Esophagus squamous epithelium (tissue), 4 donors: Measurements from ENCODE around the gene ACBD7.

Experiments used
- POLR2A ChIP-seq, 4 donors: fragments of 450-650 bp; IDR thresholded peaks; one replicate each; pipeline ENCODE4 v1.6.1; 2017; ENCODE audit warnings: antibody characterized with exemption in 4 of 4, mild to moderate bottlenecking in 4 of 4, moderate library complexity in 3 of 4
- TF ChIP-seq, protein P1 (sequence below), 6 experiments: fragments of 450-650 bp in 4 of 6; fragments of 200-600 bp in 2 of 6; sonication (generic) in 2 of 6; IDR thresholded peaks; one replicate each; pipeline ENCODE4 v1.5.1; 2016 to 2019; ENCODE audit warnings: antibody characterized with exemption in 6 of 6, mild to moderate bottlenecking in 4 of 6, moderate library complexity in 4 of 6

DNA sequence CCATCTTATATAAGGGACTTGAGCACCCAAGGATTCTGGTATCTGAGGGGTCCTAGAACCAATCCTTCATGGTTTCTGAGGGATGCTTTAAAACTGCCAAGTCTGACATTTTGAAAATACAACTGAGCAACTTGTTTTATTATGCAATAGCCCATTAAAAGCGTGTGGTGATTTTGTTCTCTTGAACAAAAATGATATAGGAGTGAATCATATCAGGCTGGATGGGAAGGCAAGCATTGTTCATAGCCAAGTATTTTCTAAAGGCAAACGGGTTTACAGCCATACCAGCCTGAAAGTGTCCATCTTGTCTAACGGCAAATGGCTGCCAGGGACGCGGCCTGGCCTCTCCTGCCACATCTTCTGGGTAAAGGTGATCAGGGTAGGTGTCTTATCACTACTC, 31.9 kb upstream of the ACBD7 start:
- TF ChIP-seq, protein P1, sequence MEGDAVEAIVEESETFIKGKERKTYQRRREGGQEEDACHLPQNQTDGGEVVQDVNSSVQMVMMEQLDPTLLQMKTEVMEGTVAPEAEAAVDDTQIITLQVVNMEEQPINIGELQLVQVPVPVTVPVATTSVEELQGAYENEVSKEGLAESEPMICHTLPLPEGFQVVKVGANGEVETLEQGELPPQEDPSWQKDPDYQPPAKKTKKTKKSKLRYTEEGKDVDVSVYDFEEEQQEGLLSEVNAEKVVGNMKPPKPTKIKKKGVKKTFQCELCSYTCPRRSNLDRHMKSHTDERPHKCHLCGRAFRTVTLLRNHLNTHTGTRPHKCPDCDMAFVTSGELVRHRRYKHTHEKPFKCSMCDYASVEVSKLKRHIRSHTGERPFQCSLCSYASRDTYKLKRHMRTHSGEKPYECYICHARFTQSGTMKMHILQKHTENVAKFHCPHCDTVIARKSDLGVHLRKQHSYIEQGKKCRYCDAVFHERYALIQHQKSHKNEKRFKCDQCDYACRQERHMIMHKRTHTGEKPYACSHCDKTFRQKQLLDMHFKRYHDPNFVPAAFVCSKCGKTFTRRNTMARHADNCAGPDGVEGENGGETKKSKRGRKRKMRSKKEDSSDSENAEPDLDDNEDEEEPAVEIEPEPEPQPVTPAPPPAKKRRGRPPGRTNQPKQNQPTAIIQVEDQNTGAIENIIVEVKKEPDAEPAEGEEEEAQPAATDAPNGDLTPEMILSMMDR (IDR thresholded peaks at IDR 0.05) = no peak
- no peak for TF ChIP-seq POLR2A (IDR thresholded peaks at IDR 0.05)
